ENCODE results near the gene GPN2. TPM values are rescaled to one million over a fixed set of nuclear protein-coding genes. Genes with fewer than 3 reads are reported as not detected.

GPN2 gene
- total RNA-seq, 1 experiment from 2014 or later, result 20.4 TPM

DNA sequence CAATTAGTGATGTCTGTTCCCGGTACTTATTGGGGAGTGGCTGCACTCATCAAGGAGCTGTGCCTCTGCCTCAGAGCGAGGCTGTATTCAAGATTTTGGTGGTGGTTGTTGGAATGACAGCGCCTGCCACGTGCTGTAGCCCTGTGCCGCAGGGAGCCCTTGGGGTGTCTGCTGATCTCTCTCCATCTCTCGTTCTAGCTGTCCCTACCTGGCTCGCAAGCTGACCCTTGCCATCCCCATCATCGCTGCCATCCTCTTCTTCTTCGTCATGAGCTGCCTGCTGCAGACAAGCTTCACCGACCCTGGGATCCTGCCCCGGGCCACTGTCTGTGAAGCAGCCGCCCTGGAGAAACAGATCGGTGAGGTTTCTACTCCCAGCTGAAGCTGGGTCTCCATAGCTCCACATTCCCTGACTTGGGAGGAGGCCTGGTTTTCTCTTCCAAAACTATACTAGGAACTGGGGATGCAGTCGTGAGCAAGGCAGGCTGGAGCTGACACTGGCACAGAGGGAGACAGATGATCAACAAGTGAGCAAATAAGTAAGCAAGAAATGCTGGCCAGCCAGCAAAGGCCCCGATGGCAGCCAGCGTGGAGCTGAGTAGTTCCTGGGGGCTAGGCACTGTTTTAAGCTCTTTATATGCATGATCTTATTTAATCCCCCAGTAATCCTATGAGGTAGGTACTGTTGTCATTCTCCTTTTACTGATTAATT is 57.7 kb downstream of the GPN2 start:
- no peak for DNase-seq (ENCODE audit: low read depth)

DNA sequence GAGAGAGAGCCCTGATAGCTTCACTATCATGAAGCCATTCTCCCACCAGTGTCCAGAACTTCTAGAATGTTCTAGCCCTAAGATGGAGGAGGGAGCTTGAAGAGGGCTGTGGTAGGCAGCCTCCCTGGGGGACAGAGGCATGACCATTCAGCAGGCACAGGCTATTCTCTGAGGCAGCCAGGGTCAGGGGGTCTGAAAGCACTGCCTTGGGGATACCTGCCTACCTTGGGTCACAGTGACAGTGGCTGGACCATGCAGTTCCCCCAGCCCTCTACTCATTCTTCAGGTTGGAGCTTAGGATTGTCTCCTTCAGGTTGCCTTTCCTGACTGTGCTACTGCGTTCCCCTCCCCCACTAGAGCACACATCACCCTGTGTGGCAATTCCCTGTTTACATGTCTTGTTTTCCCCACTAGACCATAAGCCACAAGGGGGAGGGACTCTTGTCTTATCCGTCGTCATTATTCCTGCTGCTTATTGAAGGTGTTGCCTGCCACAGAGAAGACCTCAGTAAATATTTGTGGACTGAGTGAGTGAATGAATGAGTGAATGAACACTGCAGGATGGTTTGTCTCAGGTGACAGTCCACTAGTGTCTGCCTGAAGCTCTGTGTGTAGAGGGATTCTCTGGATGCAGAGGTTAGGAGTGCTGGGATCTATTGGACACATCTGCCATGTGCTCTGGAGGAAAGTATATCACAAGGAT is 58.4 kb downstream of the GPN2 start:
- no peak for DNase-seq (ENCODE audit: low read depth)

DNA sequence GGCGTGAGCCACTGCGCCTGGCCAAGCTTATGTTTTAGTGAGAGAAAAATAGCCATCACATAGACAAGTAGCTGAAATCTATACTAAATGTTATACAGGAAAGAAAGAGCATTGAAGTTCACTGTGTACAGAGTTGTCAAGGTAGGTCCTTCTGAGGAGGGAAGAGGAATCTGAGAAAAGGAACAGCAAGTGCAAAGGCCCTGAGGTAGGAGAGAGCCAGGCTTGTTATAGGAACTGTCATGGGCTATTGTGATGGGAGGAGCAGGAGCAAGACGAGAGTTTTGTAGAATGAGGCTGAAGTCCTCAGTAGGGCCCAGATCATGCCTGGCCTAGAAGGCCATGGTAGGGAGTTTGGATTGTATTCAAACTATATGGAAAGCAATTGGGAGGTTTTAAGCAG is 59.0 kb downstream of the GPN2 start:
- DNase-seq (ENCODE audit: low read depth), result no peak

DNA sequence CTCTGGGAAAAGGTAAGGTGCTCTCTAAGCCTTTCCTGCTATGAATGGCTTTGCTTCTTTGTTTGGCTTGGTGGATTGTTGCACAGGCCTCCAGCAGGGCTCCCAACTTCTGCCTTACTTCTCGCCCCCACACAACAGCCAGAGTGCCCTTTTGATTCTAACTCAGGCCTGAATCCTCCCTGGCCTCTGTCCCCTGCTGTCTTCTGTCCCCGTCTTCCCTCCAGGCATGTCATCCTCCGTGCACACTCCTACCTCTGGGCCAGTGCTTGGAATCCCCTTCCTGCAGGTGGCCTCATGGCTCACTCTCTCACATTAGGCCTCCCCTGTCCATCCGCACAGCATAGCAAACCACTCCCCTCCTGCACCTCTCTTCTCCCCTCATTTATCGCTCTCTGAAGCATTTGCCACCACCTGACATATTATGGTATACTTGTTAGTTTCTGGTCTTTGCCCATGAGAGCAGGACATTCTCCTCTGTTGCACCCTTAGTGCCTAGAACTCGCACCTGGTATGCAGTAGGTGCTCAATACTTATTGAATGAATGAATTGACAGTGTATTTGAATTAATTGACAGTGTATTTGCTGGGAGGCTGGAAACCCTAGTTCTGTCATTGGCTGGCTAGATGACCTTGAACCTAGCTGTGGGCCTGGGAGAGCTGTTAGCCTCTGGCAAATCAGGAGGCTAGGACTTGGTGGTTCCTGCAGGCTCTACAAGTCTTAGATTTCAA is 60.7 kb downstream of the GPN2 start:
- DNase-seq (ENCODE audit: low read depth), result no peak

DNA sequence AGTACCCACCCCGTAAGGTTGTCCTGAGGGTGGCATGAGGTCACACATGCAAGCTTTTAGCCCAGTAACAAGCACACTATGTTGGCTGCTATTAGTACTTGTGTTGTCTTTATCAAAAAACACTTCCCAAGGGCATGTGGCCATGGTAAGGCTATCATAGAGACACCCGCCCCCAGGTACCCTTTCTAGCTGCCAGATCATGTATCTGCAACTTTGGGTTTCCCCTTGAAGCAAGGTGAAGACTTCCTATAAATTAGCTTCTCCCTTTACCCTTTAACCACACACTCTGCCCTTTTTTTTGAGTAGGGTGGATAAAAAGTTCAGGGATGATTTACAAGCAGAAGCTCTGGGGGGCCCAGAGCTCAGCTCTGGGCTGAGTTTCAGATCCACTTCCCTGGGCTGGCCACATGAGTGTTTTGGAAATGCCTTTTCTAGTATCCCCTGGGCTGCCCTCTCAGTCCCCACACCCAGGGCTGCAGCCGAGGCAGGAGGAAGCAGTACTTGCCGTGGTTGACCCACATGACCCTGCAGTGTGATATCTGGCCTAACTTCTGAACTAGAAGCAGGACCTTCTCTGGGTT is 61.6 kb downstream of the GPN2 start:
- no peak for DNase-seq (ENCODE audit: low read depth)

DNA sequence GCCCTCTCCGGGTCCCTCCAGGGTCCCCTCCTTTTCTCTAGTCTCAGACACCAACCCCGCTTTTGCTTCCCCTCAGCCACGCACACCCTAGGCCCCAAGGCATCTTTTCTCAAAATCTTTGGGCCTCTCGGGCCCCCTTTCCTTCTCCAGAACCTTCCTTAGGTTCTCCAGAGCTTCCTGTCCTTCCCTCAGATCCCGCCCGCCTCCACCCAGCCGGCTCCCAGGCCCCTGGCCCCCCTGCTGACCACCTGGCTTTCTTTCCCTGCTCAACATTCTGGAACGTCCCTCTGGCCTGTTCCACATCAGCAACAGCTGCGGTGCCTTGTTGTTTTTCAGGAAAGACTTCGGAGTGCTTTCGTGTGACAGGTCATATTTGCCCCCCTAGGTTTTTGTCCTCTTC is 62.4 kb downstream of the GPN2 start:
- DNase-seq (ENCODE audit: low read depth), result no peak

GRCh38 chr1:26827106-26827604 is 62.9 kb downstream of the GPN2 start:
- no peak for DNase-seq (ENCODE audit: low read depth)

DNA sequence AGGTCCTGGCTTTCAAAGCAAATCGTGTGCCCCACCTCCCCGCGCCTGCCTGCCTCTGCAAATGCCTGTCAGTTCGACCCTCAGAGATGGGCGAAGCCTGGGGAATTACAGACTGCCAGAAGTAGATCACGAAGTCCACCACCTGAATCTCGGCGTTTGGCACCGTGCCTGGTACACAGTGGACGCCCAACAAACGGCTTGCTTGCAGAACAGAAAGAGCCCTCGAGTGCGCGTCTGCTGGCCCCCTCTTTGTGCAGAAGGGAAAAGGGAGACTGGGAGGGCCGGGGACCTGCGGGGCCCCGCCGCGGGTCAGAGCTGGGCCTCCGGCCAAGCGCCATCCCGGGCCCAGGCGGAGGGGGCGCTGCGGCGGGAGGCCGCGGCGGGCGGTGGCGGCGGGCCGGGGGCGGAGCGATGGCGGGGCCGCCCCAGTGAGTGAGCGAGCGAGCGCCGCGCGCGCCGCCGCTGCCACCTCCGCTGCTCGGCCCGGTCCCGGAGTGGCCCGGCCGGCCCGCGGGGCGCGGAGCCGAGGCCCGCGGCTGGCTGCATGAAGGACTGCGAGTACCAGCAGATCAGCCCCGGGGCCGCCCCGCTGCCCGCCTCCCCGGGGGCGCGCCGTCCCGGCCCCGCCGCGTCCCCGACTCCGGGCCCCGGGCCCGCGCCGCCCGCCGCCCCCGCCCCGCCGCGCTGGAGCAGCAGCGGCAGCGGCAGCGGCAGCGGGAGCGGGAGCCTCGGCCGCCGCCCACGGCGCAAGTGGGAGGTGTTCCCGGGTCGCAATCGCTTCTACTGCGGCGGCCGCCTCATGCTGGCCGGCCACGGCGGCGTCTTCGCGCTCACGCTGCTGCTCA is 63.6 kb downstream of the GPN2 start, which contains the start of gene ZDHHC18:
Gene ZDHHC18 (plus strand): TSS at position 428 of the 845 bp plus-strand sequence. CDS start 117 bp downstream, at position 545.
- DNase-seq (ENCODE audit: low read depth), result peak; percentile 64

Other genes with a start within 250 kb of the GPN2 start
- 12.5 and 15.4 TPM in 2 replicates for gene ARID1A, start 194.3 kb downstream of the GPN2 start, total RNA-seq (2014; rRNA removed; shearing (Covaris generic))
- 18.5 and 24.4 TPM in 2 replicates for gene PIGV, start 102.3 kb downstream of the GPN2 start, total RNA-seq (2014; rRNA removed; shearing (Covaris generic))
- 11.1 and 20.8 TPM in 2 replicates for gene ZDHHC18, start 63.6 kb downstream of the GPN2 start, total RNA-seq (2014; rRNA removed; shearing (Covaris generic))
- gene SFN, start 27.1 kb downstream of the GPN2 start, total RNA-seq (2014; rRNA removed; shearing (Covaris generic)), result not detected in 2 replicates
- 4.7 and 5.7 TPM in 2 replicates for gene GPATCH3, start 10.2 kb upstream of the GPN2 start, total RNA-seq (2014; rRNA removed; shearing (Covaris generic))
- not detected in 2 replicates for gene NR0B2, start 23.7 kb upstream of the GPN2 start, total RNA-seq (2014; rRNA removed; shearing (Covaris generic))
- 51.3 and 54.9 TPM in 2 replicates for gene NUDC, start 31.5 kb upstream of the GPN2 start, total RNA-seq (2014; rRNA removed; shearing (Covaris generic))
- not detected in 2 replicates for gene KDF1, start 70.2 kb upstream of the GPN2 start, total RNA-seq (2014; rRNA removed; shearing (Covaris generic))
- gene TRNP1, start 103.4 kb upstream of the GPN2 start, total RNA-seq (2014; rRNA removed; shearing (Covaris generic)), result 4.2 and 4.6 TPM in 2 replicates
- gene TENT5B, start 122.6 kb upstream of the GPN2 start, total RNA-seq (2014; rRNA removed; shearing (Covaris generic)), result 2.4 and 2.8 TPM in 2 replicates